Measurements from ENCODE around the gene MAVS. TPM values are rescaled to one million over a fixed set of nuclear protein-coding genes. Genes with fewer than 3 reads are reported as not detected.

The MAVS gene
- total and polyA plus RNA-seq, 5 donors from 2014 or later: 3.5 to 26.1 (median 3.8) TPM

GRCh38 chr20:3922223-3922982 lies 75.8 kb downstream of the MAVS start:
- H3K4me1 Mint-ChIP-seq: peaks cover 15 to 36% (median 28%) of the 10 kb centered on the region in 4 donors
- H3K27me3 Mint-ChIP-seq: no peaks in the 10 kb centered on the region
- peak overlapping the region in 2 of 3 donors; percentile 74 to 76 for H3K27ac Mint-ChIP-seq
- H3K36me3 Mint-ChIP-seq: peaks cover 27% of the 10 kb centered on the region
- peaks cover 0 to 1% (median 0%) of the 10 kb centered on the region in 7 donors for H3K9me3 Mint-ChIP-seq
- H3K36me3 ChIP-seq (ENCODE audit: control insufficient read depth, insufficient read depth, low read length): peaks cover 70% of the 10 kb centered on the region
- H3K9me3 ChIP-seq (ENCODE audit: control insufficient read depth in 2 of 2, low read length in 2 of 2): no peaks in the 10 kb centered on the region
- no peaks in the 10 kb centered on the region for H3K27me3 ChIP-seq (ENCODE audit: control insufficient read depth, insufficient read depth, low read length)
- H3K4me1 ChIP-seq (ENCODE audit: control insufficient read depth, insufficient read depth, low read length, poor library complexity, severe bottlenecking): no peaks in the 10 kb centered on the region
- no peak overlapping the region for H3K4me3 ChIP-seq (ENCODE audit: low read depth, low read length)
- no peak for DNase-seq
- no peak overlapping the region for H3K4me3 Mint-ChIP-seq
- H3K27ac ChIP-seq (ENCODE audit: insufficient read depth, low read length, poor library complexity, severe bottlenecking): no peak overlapping the region
- ATAC-seq (ENCODE audit: low read depth in 2 of 2): no peak

GRCh38 chr20:3922983-3923339 lies 76.3 kb downstream of the MAVS start:
- peaks cover 65% of the 10 kb centered on the region for H3K36me3 ChIP-seq (ENCODE audit: control insufficient read depth, insufficient read depth, low read length)
- H3K27me3 Mint-ChIP-seq: no peaks in the 10 kb centered on the region
- no peaks in the 10 kb centered on the region for H3K27me3 ChIP-seq (ENCODE audit: control insufficient read depth, insufficient read depth, low read length)
- H3K4me3 ChIP-seq (ENCODE audit: low read depth, low read length): no peak overlapping the region
- H3K4me1 Mint-ChIP-seq: peaks cover 17 to 38% (median 29%) of the 10 kb centered on the region in 4 donors
- DNase-seq (no peak), ATAC-seq (ENCODE audit: low read depth in 2 of 2) (no peak)
- no peaks in the 10 kb centered on the region for H3K4me1 ChIP-seq (ENCODE audit: control insufficient read depth, insufficient read depth, low read length, poor library complexity, severe bottlenecking)
- H3K27ac Mint-ChIP-seq: peak overlapping the region; percentile 42 to 74 (median 56)
- no peak overlapping the region for H3K27ac ChIP-seq (ENCODE audit: insufficient read depth, low read length, poor library complexity, severe bottlenecking)
- no peaks in the 10 kb centered on the region for H3K9me3 ChIP-seq (ENCODE audit: control insufficient read depth in 2 of 2, low read length in 2 of 2)
- H3K36me3 Mint-ChIP-seq: peaks cover 25% of the 10 kb centered on the region
- no peak overlapping the region for H3K4me3 Mint-ChIP-seq
- peaks cover 0 to 1% (median 0%) of the 10 kb centered on the region in 7 donors for H3K9me3 Mint-ChIP-seq

GRCh38 chr20:3923818-3924217 lies 77.2 kb downstream of the MAVS start:
- Histone ChIP-seq H3K9me3 (ENCODE audit: control insufficient read depth in 2 of 2, low read length in 2 of 2) (no peaks in the 10 kb centered on the region), H3K36me3 (ENCODE audit: control insufficient read depth, insufficient read depth, low read length) (peaks cover 57% of the 10 kb centered on the region), H3K4me1 (ENCODE audit: control insufficient read depth, insufficient read depth, low read length, poor library complexity, severe bottlenecking) (no peaks in the 10 kb centered on the region), H3K27me3 (ENCODE audit: control insufficient read depth, insufficient read depth, low read length) (no peaks in the 10 kb centered on the region), H3K4me3 (ENCODE audit: low read depth, low read length) (no peak overlapping the region), H3K27ac (ENCODE audit: insufficient read depth, low read length, poor library complexity, severe bottlenecking) (no peak overlapping the region)
- H3K9me3 Mint-ChIP-seq: peaks cover 0 to 1% (median 0%) of the 10 kb centered on the region in 7 donors
- peaks cover 21 to 36% (median 27%) of the 10 kb centered on the region in 4 donors for H3K4me1 Mint-ChIP-seq
- DNase-seq: no peak
- H3K27me3 Mint-ChIP-seq: no peaks in the 10 kb centered on the region
- ATAC-seq (ENCODE audit: low read depth in 2 of 2): no peak
- peaks cover 17% of the 10 kb centered on the region for H3K36me3 Mint-ChIP-seq
- H3K4me3 Mint-ChIP-seq: no peak overlapping the region
- H3K27ac Mint-ChIP-seq: peak overlapping the region; percentile 2 to 69 (median 42)

GRCh38 chr20:3924304-3925112 lies 77.9 kb downstream of the MAVS start:
- Histone ChIP-seq H3K4me1 (ENCODE audit: control insufficient read depth, insufficient read depth, low read length, poor library complexity, severe bottlenecking) (no peaks in the 10 kb centered on the region), H3K9me3 (ENCODE audit: control insufficient read depth in 2 of 2, low read length in 2 of 2) (no peaks in the 10 kb centered on the region), H3K4me3 (ENCODE audit: low read depth, low read length) (no peak overlapping the region), H3K36me3 (ENCODE audit: control insufficient read depth, insufficient read depth, low read length) (peaks cover 50% of the 10 kb centered on the region), H3K27me3 (ENCODE audit: control insufficient read depth, insufficient read depth, low read length) (no peaks in the 10 kb centered on the region), H3K27ac (ENCODE audit: insufficient read depth, low read length, poor library complexity, severe bottlenecking) (no peak overlapping the region)
- H3K4me1 Mint-ChIP-seq: peaks cover 16 to 31% (median 26%) of the 10 kb centered on the region in 4 donors
- ATAC-seq (ENCODE audit: low read depth in 2 of 2) (peak in 1 of 2 donors; percentile 7), DNase-seq (no peak)
- H3K36me3 Mint-ChIP-seq: peaks cover 12% of the 10 kb centered on the region
- no peaks in the 10 kb centered on the region for H3K27me3 Mint-ChIP-seq
- no peak overlapping the region for H3K4me3 Mint-ChIP-seq
- H3K9me3 Mint-ChIP-seq: peaks cover 0 to 1% (median 0%) of the 10 kb centered on the region in 7 donors
- H3K27ac Mint-ChIP-seq: peak overlapping the region; percentile 51 to 76 (median 69)

GRCh38 chr20:3925113-3925695 lies 78.6 kb downstream of the MAVS start:
- Mint-ChIP-seq H3K9me3 (peaks cover 0 to 1% (median 0%) of the 10 kb centered on the region in 7 donors), H3K4me1 (peaks cover 19 to 37% (median 30%) of the 10 kb centered on the region in 4 donors), H3K36me3 (peaks cover 11% of the 10 kb centered on the region), H3K4me3 (no peak overlapping the region), H3K27me3 (no peaks in the 10 kb centered on the region), H3K27ac (peak overlapping the region; percentile 25 to 87 (median 51))
- no peaks in the 10 kb centered on the region for H3K9me3 ChIP-seq (ENCODE audit: control insufficient read depth in 2 of 2, low read length in 2 of 2)
- no peaks in the 10 kb centered on the region for H3K27me3 ChIP-seq (ENCODE audit: control insufficient read depth, insufficient read depth, low read length)
- DNase-seq (no peak), ATAC-seq (ENCODE audit: low read depth in 2 of 2) (peak in 1 of 2 donors; percentile 3)
- peaks cover 44% of the 10 kb centered on the region for H3K36me3 ChIP-seq (ENCODE audit: control insufficient read depth, insufficient read depth, low read length)
- H3K4me3 ChIP-seq (ENCODE audit: low read depth, low read length): no peak overlapping the region
- H3K4me1 ChIP-seq (ENCODE audit: control insufficient read depth, insufficient read depth, low read length, poor library complexity, severe bottlenecking): no peaks in the 10 kb centered on the region
- no peak overlapping the region for H3K27ac ChIP-seq (ENCODE audit: insufficient read depth, low read length, poor library complexity, severe bottlenecking)

Other genes with a start within 250 kb of the MAVS start
- gene GFRA4, start 183.4 kb upstream of the MAVS start, total RNA-seq: not detected
- not detected for gene GFRA4, start 183.4 kb upstream of the MAVS start, polyA plus RNA-seq
- gene ADAM33, start 164.8 kb upstream of the MAVS start, total RNA-seq: not detected
- not detected for gene ADAM33, start 164.8 kb upstream of the MAVS start, polyA plus RNA-seq
- not detected for gene SIGLEC1, start 134.2 kb upstream of the MAVS start, total RNA-seq
- gene SIGLEC1, start 134.2 kb upstream of the MAVS start, polyA plus RNA-seq: not detected
- not detected for gene HSPA12B, start 114.1 kb upstream of the MAVS start, total RNA-seq
- under 1 TPM in 1 of 4 donors, not detected in 3; 0.09 TPM for gene HSPA12B, start 114.1 kb upstream of the MAVS start, polyA plus RNA-seq
- 14.8 TPM for gene ADISSP, start 79.1 kb upstream of the MAVS start, total RNA-seq
- gene ADISSP, start 79.1 kb upstream of the MAVS start, polyA plus RNA-seq: 10 to 100 TPM; 19.3 to 25.5 (median 22.1) TPM
- not detected for gene SPEF1, start 65.4 kb upstream of the MAVS start, total RNA-seq
- gene SPEF1, start 65.4 kb upstream of the MAVS start, polyA plus RNA-seq: not detected
- 38.5 TPM for gene CENPB, start 60.1 kb upstream of the MAVS start, total RNA-seq
- 1 to 10 TPM; 1.2 to 1.9 (median 1.5) TPM for gene CENPB, start 60.1 kb upstream of the MAVS start, polyA plus RNA-seq
- 310 TPM for gene CDC25B, start 50.5 kb upstream of the MAVS start, total RNA-seq
- gene CDC25B, start 50.5 kb upstream of the MAVS start, polyA plus RNA-seq: 10 to 100 TPM; 39.7 to 48.4 (median 47.0) TPM
- gene AP5S1, start 26.3 kb upstream of the MAVS start, total RNA-seq: 10.5 TPM
- gene AP5S1, start 26.3 kb upstream of the MAVS start, polyA plus RNA-seq: 10 to 100 TPM; 18.7 to 22.2 (median 20.4) TPM
- 63.2 TPM for gene PANK2, start 42.6 kb downstream of the MAVS start, total RNA-seq
- gene PANK2, start 42.6 kb downstream of the MAVS start, polyA plus RNA-seq: 10 to 100 TPM; 44.4 to 59.3 (median 49.8) TPM
- gene RNF24, start 168.7 kb downstream of the MAVS start, total RNA-seq: 6.9 TPM
- gene RNF24, start 168.7 kb downstream of the MAVS start, polyA plus RNA-seq: 1 to 10 TPM; 4.6 to 8.9 (median 7.6) TPM

All from CD4-positive, CD25-positive, alpha-beta regulatory T cell (primary cell).